NCI-H2081 treated with DMSO at 0.1 percent for 48 hours (cell line): ENCODE results near the gene KCNJ11.

Source experiments
- DNase-seq: peaks from one replicate; lab custom pipeline; 2025; lab: John Stamatoyannopoulos, UW

Gene KCNJ11

DNA sequence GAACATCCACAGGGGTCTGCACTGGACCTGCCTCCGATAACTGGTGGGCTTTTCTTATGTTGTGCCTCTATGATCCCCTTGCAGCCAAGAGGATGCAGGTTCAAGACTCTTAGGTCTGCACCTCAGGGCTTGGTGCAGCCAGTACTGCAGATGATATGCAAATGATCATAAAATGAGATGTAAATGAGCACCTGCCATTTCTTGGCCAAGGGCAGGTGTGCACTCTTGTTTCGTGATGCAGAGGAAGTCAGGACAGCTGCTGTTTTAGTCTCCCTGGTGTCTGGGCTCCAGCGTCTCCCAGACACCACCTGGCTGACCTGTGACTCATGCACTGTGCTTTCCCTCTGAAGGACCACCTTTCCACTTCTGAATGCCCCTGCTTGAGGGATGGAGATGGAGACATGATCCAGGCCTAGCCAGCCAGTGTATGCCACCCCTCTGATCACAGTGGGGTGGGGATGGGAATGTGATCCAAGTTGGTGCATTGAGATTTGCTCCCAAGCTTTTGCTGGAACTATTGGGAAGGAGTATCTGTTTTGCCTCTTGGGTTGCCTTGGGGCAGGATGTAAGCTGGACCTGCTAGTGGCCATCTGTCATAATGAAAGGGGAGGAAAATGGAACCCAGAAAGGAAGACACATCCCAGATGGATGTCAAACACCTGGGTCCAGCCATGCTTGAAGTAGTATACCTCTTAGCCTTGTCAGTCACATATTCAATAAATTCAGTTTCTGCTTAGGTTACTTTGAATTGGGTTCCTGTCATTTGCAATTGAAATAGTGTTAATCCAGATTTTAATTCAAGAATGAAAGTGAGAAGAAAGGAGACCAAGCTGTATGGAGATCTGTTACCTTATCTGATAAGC, 3.3 kb upstream of the KCNJ11 start:
- DNase-seq: peak; percentile 56

- DNase-seq: no peak
Observed at GRCh38 chr11:17389957-17390649, 1.6 kb upstream of the KCNJ11 start.

DNA sequence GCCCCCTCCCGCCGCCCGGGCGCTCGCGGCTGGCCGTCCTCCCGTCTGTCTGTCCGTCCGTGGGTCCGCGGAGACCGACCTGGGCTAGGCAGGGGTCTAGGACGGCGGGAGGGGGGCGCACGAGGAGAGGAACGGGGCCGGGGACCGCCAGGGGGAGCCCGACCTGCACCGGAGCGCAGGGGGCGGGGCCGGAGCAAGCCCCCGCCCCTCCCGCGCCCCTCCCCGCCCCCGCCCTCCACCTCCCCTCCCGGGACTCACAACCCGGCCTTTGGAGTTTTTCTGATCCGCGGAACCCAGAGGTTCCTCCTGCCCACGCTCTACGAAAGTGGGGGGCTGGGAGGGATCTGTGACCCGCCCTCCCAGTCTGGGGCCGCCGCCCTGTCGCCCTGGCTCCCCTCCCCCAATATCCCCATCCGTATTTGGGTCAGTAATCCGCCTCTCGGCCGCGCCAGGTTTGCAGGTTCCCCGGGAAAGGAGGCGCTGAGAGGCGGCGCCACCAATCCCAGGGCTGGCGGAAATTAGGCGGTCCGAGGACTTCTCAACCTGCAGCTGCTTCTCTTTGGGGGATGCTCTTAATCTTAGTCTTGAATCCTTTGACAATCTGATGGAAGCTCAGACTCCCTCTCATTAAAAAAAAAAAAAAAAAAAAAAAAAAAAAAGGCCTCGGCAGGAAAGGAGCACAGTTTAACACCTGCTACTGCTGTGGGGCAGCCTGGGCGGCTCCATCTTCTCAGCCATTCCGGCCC, 925 bp upstream of the KCNJ11 start:
- DNase-seq: peak; percentile 25

GRCh38 chr11:17387811-17388210, 648 bp downstream of the KCNJ11 start:
- DNase-seq: no peak

DNA sequence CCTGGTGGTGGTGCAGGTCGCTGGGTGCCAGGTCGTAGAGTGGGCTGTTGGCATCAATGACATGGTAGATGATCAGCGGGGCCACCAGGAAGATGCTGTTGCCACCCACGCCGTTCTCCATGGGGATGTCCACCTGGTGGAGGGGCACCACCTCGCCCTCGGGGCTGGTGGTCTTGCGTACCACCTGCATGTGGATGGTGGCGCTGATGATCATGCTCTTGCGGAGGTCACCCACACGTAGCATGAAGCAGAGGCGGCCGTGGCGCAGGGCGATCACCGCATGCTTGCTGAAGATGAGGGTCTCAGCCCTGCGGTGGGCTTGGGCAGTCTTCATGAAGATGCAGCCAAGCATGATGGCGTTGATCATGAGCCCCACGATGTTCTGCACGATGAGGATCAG, 1.2 kb downstream of the KCNJ11 start:
- no peak for DNase-seq

DNA sequence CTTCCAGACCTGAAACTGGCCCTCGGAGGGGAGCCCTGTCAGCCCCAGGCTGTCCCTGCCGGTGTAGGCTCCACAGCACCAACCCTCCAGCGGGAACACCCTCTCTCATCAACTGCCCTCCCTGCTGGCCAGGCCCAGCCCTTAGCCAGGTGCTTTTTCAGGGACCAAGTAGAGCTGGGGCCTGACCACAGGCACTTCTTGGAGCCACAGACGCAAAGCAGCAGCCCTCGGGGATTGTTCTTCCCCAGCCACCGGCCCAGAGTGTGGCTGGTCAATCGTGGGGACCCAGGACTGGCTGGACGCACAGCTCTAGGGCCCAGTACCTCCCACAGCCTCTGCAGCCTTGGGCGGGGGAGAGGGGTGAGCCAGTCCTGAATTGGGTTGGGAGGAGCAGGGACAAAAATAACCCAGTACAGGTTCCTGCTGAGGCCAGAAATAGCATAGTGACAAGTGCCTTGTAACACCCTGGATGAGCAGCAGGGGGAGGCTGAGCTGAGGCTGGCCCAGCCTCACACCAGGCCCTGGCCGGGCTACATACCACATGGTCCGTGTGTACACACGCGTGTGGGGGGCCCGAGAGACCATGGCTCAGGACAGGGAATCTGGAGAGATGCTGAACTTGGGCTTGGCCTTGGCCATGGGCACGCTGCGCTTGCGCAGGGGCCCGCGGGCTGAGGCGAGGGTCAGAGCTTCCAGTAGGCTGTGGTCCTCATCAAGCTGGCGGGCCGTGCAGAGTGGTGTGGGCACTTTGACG, 2.0 kb downstream of the KCNJ11 start:
- DNase-seq: no peak

DNA sequence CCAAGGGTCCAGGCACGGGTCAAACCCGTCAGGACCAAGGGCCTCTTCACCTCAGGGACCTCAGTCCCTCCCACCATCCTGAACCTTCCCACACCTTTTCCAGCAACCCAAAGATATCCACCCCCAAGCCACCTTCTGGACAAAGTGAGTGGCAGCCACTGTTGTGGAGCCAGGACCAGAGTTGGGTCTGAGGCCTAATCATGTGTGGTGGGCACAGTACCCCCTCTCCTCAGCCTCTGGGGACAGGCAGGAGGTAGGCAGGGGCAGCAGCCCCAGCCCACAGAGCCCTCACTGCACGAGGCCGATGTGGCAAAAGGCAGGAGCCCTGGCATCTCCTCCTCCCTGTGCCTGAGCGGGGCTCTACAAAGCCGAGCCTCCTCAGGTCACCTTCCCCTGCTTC, 2.5 kb downstream of the KCNJ11 start:
- DNase-seq: no peak

GRCh38 chr11:17385492-17385891, 3.0 kb downstream of the KCNJ11 start:
- no peak for DNase-seq

- DNase-seq: no peak
Observed at GRCh38 chr11:17384002-17384511, 4.4 kb downstream of the KCNJ11 start.

DNA sequence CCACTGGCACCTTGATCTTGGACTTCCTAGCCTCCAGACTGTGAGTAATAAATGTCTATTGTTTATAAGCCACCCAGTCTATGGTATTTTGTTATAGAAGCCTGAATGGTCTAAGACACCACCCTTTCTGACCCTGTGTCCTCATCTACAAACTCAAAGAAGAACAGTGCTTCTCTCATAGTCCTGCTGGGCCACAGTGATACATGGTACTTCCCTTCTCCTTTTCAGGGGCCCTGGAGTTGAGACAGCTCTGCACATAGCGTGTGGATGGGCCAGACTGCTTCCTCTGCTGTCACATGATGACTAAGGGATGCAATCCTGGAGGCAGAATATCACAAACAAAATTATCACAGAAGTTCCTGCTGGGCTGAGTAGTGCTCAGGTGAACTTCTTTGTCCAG, 5.0 kb downstream of the KCNJ11 start:
- no peak for DNase-seq

GRCh38 chr11:17382046-17382728, 6.3 kb downstream of the KCNJ11 start:
- no peak for DNase-seq

DNA sequence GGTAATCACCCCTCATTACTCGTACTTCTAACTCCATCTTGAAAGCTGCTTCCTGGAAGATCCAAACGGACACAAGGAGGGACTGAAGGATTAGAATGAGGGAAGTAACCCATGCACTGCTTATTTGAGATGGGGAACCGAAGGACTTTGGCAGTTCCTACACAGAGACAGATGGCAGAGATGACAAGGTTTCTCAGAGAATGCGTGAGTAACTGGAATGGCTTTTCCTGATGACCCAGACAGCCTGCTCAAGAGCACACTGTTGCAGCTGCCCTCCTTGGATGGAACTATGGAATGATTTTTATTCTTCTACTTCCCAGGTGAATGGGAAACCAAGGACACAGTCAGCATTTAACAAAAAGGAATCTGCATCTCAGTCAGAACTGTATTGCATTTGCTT, 7.3 kb downstream of the KCNJ11 start:
- DNase-seq: no peak

DNA sequence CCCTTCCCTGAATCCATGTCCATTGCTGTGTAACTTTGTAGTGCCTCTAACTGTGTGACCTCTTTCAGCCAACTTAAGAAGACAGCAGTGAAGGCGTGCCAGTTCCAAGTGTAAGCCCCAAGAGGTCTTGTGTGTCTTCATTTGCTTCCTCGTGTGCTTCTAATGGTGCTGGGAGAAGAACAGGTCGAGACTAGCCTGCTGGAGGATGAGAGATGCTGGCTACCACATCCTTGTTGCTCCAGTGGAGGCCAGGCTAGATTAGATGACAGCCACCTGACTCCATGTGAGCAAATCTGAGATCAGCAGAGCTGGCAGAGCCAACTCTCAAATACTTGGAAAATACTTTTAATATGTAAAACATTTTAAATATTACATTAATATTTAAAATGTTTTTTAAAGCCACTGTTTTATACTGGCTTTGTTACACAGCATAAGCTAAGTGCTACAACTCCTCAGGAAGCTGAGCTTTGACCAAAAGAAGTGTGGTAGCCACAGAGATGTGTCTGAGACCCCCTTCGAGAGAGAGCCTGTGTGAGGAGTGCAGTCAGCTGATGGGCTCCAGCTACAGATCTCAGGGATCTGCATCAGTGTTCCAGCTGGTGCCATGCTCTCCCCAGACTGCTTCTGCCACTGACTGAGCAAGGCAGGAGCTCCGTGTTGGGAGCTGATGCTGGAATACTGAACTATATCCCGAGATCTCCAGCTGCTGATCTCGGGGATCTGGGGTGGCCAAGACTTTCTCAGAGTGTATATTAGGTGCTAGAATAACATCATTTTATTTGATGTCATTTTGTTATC, 8.9 kb downstream of the KCNJ11 start:
- no peak for DNase-seq

DNA sequence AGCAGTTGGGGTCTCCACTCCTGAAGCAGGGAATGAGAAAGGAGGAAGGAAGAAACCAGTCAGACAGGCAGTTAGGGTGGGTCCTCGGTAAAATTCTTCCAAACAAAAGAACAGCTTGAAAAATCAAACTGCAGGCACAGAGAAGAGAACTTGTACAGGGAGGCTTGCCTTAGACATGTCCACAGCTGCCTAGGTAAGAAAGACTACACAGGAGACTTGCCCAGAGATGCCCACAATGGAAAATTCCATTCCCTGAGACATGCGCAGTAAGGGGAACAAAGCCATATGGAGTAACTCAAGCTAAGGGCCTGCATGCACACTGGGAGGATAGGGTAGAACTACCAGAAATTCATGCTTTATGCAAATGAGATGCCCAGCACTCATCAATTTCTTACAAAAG, 9.8 kb downstream of the KCNJ11 start:
- no peak for DNase-seq

GRCh38 chr11:17376493-17376892, 12.0 kb downstream of the KCNJ11 start:
- no peak for DNase-seq

GRCh38 chr11:17375547-17375946, 12.9 kb downstream of the KCNJ11 start:
- DNase-seq: no peak

DNA sequence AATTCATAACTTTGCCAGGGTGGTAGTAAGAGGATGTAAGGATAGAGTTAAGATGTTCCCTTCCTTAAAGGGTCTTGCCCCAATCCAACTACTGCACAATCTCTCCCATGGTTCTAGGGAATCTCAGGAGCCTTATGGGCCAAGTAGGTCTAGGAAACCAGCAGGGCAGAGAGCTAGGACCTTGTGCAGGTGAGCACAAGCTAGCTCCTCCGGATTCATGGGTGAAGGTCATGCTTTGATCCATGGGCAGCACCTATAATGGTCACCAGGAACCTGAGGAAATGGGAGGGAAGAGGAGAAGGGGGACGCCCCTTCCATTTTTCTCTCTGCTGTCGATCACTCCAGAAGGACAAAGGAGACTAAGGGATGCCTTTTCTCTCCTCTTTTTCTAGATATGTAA, 16.8 kb downstream of the KCNJ11 start:
- no peak for DNase-seq

GRCh38 chr11:17369684-17370243, 18.7 kb downstream of the KCNJ11 start:
- DNase-seq: no peak

- DNase-seq: no peak
Observed at GRCh38 chr11:17369094-17369493, 19.4 kb downstream of the KCNJ11 start.

DNA sequence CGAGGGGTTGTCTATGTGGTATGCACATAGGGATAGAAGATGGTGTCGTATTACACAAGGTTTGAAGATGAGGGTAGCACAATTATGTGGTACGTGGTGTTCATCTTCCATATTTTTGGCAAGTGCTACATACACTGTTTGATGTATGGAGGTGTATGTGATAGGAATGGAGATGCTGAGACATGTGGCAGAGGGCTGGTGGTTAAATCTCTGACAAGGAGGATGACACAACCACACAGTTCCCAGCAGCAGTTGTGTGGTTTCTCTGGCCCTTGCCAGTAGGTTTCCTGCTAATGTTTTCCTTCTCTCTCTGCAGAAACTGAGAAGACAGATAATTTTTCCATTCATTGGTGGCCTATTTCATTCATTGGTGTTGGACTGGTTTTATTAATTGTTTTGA, 19.9 kb downstream of the KCNJ11 start:
- DNase-seq: no peak
